COLO829 (cell line): Measurements from ENCODE around the gene ANKS1B.
A peak's percentile ranks its signal among the peaks of the same experiment; 100 is the strongest.

Source experiments
- DNase-seq: peaks from one replicate; pipeline ENCODE4 v3.0.0; 2012; ENCODE audit warnings: low spot score

ANKS1B gene

DNA sequence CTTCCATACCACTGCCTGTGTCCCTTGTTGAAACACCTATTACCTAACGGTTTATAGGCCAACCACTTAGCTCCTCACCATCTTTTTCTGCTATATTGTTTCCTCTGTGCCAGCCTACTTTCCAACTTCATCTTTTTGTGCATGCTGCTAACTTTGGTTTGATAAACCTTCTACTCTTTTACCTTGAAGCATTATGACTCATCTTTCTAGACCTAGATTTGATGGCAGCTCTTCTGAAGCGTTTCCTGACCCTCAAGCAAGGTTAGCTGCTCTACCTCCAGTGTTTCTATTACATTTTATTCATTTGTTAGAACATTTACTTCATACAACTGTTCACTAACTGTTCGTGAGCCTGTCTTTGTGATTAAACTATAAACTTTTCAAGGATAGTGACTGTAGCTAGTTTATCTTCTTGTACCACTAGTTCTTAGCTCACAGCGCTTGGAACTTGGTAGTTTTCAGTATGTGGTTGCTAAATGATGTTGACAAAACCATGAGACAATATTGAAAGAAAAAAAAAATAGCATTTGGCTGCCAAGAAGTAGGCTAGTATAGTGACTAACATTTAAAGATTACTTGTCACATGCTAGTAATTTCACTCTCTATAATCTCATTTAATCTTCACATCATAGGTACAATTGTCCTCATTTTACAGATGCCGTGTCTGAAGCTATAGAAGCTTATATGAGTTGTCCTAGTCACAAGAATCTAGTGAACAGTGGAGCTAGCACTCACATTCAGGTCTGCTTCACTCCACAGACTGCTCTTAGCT, 1260.2 kb downstream of the ANKS1B start:
- no peak for DNase-seq

DNA sequence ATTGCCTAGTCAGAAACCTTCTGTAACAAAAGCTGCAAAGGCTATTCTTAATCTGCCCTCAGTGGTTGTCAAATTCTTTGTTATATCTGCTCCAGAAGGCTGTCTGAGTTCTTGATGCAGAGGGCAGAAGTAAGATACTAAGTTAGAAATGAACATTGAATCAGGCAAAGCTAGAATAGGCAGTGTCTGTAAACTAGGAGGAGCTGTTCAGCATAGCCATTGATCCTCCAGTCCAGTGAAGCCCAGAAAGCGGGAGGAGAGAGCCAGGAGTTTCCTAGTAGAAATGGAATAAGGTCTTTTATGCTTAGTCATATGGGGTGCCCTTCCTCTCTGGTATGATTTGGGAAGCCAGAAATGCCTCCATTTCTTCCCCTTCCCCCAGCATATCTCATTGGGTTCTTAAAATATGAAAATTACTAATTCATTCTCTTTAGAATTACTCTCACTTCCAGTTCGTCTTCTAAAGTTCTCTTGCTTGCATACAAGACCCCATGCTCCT, 1263.5 kb downstream of the ANKS1B start:
- no peak for DNase-seq

DNA sequence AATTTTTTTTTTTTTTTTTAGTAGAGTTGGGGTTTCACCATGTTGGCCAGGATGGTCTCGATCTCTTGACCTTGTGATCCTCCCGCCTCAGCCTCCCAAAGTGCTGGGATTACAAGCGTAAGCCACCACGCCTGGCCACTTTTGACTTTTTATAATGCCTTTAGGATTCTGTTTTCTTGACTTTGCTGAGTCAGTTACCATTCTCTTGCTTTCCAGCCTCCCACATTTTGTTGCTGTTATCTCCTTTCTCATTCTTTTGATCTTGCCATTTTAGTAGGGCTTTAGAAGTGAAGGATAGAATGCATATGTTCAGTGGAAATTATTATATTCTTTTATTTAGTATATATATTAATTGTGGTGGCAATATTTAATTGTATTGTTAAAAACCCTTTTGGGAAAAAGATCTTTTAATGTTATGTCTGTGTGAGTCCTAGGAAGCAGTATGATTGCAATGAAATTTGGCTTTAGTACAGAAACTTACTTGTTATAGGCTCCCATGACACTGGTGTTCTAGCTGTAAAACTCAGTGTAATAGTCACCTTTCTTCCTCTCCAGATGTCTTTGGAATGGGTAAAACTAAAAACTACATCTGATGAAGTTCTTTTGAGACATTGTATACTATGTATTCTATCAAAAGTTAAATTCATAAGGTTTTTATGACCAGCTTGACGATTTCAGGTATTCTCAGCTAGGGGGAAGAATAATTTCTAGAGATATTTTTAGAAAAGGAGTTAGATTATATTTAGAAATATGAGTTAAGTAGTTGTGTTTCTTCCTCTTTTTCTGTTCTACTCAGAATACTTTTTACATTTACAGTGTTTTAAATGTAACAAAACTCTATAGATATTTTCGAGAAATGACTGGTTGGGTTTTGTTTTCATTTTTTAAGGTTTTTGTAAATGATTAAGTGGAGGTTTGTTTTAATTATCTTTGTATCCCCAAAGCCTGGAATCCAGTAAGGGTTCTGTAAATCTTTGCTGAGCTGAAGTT, 1264.9 kb downstream of the ANKS1B start:
- no peak for DNase-seq

DNA sequence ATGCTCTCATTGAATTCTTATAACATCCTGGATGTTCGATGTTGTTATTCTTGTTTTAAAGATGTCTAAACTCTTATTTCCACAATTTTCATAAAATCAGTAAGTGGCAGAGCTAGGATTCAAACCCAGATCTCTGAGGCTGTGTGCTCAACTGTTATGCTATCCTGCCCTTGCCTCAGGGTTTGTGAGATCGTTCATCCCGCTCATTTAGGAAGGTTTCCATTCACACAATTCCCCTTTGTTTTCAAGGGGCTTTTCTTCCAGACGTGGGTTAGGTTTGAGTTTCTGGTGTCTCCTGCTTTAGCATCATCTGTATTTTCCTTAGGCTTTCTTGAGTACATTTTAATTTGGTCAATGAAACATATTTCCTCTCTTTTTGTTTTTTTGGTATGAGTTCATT, 1270.3 kb downstream of the ANKS1B start:
- DNase-seq = no peak

DNA sequence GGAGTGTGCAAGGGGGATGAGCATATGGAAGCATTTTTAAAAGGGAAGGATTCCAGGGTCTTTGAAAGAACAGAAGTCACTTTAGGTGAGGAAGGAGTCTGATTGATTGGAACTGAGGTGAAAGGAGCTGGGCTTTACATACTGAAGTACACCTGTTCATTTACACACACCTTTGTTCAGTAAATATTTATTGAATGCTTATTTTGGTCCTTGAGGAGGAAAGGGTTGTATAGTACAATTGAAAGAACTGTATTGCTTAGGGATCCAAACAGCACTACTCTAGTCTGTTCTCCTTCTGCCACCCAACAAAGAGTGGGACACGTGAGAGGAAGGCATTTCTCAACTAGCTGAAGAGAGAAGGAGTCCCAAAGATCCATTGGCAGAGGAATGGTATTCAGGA, 1275.7 kb downstream of the ANKS1B start:
- no peak for DNase-seq

DNA sequence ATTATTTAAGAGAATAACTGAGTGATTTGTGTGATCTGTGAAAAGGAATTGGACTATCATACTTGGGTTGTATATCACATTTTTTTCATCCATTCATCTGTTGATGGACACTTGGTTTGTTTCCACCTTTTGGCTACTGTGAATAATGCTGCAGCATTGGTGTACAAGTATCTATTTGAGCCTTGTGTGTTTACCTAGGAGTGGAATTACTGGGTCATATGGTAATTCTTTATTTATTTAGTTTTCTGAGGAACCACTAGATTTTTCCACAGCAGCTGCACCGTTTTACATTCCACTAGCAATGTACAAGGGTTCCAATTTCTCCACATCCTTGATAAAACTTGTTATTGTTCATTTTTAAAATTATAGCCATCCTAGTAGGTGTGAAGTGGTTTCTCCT, 1283.6 kb downstream of the ANKS1B start:
- DNase-seq = no peak

DNA sequence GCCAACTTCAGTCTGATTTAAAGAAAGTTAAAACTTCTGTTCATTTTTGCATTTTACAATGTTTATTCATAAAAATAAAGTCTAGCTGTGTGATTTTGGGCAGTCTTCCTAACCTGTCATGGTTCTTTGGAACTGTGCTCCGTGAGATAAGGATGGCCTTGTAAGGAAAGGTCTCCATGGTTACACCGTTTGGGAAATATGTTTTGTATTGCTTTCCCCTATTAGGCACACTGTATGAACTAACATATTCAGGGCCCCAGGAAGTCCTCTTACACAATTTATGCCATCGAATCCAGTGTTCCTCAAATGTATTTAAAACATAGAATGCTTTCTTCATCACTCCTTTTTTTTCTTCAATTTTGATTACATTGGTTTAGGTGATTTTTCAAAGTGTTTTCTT, 1285.2 kb downstream of the ANKS1B start:
- no peak for DNase-seq

DNA sequence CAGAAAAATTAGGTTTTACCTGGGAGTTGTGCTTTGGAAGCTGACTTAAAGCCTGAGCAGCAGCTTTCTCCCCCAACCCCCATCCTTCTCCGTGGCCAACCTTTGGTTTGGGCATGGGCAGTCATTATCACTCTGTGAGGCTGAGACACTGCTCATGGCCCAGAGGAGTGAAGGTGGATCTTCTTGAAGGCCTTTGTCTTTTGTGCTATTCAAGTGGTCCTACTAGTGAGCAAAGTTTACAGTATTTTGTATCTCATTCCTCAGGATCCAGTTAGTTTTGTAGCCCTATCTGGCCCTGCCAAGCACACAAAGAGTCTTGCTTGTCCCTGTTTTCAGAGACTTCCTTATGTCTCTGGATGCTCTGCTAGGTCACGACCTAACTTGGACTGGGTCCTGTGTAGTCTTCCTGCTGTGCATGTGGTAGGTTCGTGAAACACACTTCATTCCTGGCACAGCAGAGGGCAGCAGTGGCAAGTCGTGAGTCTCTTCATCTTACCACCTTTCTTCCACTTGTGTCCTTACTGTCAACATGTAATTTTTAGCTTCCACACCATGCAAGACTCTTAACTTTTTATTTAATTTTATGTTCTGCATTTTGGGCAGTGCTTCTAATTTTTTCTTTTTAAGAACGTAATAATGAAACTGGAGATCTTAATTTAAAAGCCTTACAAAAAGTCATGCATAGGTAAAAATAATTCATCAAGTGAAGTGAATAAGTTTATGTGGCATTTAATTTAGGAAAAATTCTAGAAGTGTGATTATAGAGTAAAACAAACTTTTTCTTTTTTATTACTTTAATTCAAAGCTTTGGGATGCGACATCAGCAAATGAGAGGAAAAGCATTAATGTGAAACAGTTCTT, 1285.9 kb downstream of the ANKS1B start:
- peak; percentile 11 for DNase-seq

DNA sequence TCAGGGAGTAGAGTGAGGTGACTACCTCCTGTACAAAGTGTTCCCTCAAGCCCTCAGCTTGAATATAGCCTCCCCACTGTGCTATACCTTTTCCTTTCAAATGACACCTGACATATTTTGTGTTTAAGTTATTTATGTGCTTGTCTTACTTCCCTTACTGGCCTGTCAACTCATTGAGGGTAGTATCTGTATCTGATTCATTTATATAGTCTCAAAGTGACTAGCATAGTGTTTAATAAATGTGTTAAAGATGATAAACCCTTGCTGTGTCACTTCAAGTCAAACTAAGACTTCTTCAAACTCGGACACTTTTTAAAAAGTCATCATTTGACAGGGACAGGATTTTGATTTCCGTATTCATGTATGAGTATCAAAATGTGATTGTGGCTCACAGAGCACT, 1287.5 kb downstream of the ANKS1B start:
- no peak for DNase-seq

DNA sequence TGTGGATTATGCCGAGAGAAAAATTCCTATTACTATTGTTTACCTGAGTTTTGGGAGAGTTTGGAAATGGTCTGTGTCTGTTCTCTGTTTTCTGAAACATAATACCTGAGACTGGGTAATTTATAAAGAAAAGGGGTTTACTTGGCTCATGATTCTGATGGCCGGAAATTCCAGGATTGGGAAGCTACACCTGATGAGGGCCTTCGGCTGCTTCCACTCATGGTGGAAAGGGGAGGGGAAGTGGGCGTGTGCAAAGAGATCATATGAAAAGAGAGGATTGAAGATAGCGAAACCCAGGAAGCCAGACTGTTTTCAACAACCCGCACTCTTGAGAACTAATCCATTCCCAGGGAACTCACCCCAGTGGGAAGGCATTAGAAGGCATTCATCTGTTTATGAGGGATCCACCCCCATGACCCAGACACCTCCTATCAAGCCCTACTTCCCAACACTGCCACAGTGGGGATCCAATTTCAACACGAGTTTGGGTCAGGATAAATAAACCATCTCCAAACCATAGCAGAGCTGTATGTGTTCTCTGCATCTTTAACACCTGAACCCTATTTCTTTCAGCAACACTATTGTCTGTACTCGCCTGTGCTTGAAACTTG, 1288.6 kb downstream of the ANKS1B start:
- no peak for DNase-seq

DNA sequence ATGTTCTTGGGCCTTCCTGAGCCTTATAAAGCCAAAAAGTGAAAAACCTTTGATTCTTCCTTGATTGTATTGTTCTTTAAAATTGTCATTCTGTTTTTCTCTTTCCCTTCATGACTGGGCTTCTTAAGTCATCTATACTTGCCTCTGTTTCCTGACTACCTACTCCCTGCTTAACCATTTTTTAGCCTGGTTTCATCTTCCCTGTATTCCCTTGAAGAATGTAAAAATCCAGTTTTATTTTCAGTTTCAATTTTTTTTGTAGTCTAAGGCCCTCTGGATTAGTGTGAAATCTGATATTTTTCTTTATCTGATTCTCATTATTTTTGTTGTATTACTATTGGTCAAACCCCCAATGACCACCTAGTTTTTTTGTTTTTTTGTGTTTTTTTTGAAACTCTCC, 1293.4 kb downstream of the ANKS1B start:
- DNase-seq = no peak

DNA sequence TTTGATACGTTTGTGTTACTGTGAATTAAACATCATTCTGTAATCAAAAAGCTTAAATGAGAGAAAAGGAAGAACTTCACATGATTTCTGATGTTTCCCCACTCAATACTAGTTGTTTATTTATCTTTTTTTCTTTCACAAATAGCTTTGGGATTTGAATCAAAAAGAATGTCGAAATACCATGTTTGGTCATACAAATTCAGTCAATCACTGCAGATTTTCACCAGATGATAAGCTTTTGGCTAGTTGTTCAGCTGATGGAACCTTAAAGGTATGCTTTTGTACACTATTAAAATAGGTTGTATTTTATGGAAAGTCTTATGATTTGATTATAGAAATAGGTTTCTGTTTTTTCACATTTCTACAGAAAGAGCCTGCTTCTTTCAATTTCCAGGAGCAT, 1298.1 kb downstream of the ANKS1B start:
- DNase-seq = no peak
